Glutamatergic neuron (in vitro differentiated cells): ENCODE measurements around the gene PLA2G2C. TPM values are rescaled to one million over a fixed set of nuclear protein-coding genes. Genes with fewer than 3 reads are reported as not detected.

Experiments
- DNase-seq: peaks from one replicate; pipeline ENCODE4 v3.0.0; 2022
- H3K27ac Mint-ChIP-seq: one replicate; pipeline ENCODE4 v1.8.0; 2020; ENCODE audit warnings: mild to moderate bottlenecking, mixed read lengths, inconsistent platforms; ENCODE audit not compliant: unreplicated experiment
- H3K27me3 Mint-ChIP-seq: one replicate; pipeline ENCODE4 v1.8.0; 2020; ENCODE audit warnings: mild to moderate bottlenecking, moderate library complexity, mixed read lengths, inconsistent platforms; ENCODE audit not compliant: unreplicated experiment
- H3K36me3 Mint-ChIP-seq: one replicate; pipeline ENCODE4 v1.8.0; 2020; ENCODE audit warnings: mild to moderate bottlenecking, mixed read lengths, inconsistent platforms; ENCODE audit not compliant: unreplicated experiment
- H3K4me1 Mint-ChIP-seq: one replicate; pipeline ENCODE4 v1.8.0; 2020; ENCODE audit warnings: mild to moderate bottlenecking, low read depth, mixed read lengths, inconsistent platforms; ENCODE audit not compliant: unreplicated experiment
- H3K4me3 Mint-ChIP-seq: one replicate; pipeline ENCODE4 v1.8.0; 2020; ENCODE audit warnings: mild to moderate bottlenecking, mixed read lengths, inconsistent platforms; ENCODE audit not compliant: unreplicated experiment
- H3K9me3 Mint-ChIP-seq: one replicate; pipeline ENCODE4 v1.8.0; 2020; ENCODE audit warnings: mild to moderate bottlenecking, moderate library complexity, mixed read lengths, inconsistent platforms; ENCODE audit not compliant: unreplicated experiment
- total RNA-seq: library from RNA; stranded (reverse); fragmentation: NEBNext Ultra II Directional; extraction: Animal tissue kit (Norgen Biotek cat#: 25700); gene quantifications from one replicate; pipeline ENCODE4 v1.2.1, GENCODE V29; 2021; ENCODE audit not compliant: unreplicated experiment
- TF ChIP-seq, protein P1 (sequence below): fragments of 200-600 bp; sonication (generic); IDR thresholded peaks from one replicate; pipeline ENCODE4 v1.5.0; 2021; ENCODE audit not compliant: partially characterized antibody, unreplicated experiment

The PLA2G2C gene
- total RNA-seq, 1 donor from 2014 or later: not detected

DNA sequence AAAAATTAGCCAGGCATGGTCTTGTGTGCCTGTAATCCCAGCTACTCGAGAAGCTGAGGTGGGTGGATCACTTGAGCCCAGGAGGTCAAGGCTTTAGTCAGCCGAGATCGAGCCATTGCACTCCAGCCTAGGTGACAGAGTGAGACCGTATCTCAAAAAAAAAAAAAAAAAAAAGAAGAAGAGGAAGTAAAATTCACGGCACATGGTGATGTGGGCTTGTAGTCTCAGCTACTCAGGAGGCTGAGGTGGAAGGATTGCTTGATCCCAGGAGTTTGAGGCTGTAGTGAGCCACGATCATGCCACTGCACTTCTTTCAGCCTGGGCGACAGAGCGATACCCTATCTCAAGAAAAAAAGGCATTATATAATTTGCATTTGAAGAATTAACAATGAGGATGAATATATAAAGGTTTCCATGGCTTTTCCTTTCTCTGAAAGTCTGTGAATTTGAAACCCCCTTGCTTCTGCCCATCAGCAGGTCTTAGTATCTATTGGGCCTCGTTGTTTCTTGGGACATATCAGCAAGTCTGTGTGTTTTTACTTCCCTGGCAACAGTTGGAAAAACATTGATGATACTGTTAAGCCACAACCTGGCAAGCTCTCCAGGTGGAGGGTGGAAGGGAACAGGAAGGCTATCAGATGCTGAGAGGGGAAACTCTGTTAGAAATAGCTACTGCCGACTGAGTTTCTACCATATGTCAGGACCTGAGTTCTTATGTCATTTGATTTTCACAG lies 62.4 kb downstream of the PLA2G2C start:
- TF ChIP-seq, protein P1, sequence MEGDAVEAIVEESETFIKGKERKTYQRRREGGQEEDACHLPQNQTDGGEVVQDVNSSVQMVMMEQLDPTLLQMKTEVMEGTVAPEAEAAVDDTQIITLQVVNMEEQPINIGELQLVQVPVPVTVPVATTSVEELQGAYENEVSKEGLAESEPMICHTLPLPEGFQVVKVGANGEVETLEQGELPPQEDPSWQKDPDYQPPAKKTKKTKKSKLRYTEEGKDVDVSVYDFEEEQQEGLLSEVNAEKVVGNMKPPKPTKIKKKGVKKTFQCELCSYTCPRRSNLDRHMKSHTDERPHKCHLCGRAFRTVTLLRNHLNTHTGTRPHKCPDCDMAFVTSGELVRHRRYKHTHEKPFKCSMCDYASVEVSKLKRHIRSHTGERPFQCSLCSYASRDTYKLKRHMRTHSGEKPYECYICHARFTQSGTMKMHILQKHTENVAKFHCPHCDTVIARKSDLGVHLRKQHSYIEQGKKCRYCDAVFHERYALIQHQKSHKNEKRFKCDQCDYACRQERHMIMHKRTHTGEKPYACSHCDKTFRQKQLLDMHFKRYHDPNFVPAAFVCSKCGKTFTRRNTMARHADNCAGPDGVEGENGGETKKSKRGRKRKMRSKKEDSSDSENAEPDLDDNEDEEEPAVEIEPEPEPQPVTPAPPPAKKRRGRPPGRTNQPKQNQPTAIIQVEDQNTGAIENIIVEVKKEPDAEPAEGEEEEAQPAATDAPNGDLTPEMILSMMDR: no peak
- H3K27ac Mint-ChIP-seq: no peak overlapping the region
- H3K4me3 Mint-ChIP-seq: no peak overlapping the region
- H3K4me1 Mint-ChIP-seq: no peaks in the 10 kb centered on the region
- H3K27me3 Mint-ChIP-seq: peaks cover 1% of the 10 kb centered on the region
- peaks cover 4% of the 10 kb centered on the region for H3K9me3 Mint-ChIP-seq
- H3K36me3 Mint-ChIP-seq: no peaks in the 10 kb centered on the region
- DNase-seq: no peak

DNA sequence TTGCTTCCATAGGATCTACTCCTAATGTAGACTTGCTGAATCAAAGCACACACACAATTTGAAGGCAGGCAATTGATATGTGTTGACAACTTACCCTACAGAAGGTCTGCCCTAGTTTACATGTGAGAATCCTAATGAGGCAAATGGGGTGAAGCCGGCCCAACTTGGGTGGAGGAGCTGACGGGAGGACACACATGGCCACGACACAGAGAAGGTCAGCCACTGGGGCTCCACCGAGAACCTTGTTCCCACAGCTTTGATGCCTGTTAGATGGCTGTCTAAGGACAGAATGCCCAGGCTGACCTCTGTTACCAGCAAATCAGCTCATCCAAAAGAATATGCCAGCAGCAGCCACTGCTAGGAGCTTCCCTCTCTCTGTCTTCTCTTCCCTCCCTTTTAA lies 65.5 kb downstream of the PLA2G2C start:
- H3K27ac Mint-ChIP-seq: no peak overlapping the region
- H3K36me3 Mint-ChIP-seq: no peaks in the 10 kb centered on the region
- H3K4me3 Mint-ChIP-seq: no peak overlapping the region
- no peak for DNase-seq
- peaks cover 1% of the 10 kb centered on the region for H3K27me3 Mint-ChIP-seq
- peaks cover 1% of the 10 kb centered on the region for H3K9me3 Mint-ChIP-seq
- H3K4me1 Mint-ChIP-seq: no peaks in the 10 kb centered on the region
- TF ChIP-seq, protein P1: no peak

DNA sequence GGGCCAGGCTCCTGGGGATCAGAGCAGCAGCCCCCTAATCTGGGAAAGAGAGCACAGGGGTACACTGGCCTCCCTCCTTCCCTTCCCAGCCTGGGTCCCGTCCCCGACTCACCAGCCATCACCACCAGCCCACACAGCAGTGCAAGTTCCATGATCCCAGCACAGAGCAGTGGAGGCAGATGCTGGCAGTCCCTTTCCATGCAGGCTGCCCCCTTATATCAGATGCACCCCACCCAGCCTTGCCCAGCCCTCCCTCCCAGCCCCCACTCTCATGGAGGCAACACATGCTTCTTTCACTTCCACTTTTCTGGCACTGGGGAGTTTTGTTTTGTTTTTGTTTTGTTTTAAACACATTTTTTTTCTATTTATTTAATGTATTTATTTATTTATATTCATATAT lies 67.0 kb downstream of the PLA2G2C start, which contains the start of gene PLA2G2D:
PLA2G2D (minus strand) TSS at position 190 of the 400 bp plus-strand sequence; CDS start at position 152, 38 bp downstream.
- Mint-ChIP-seq H3K9me3 (peaks cover 1% of the 10 kb centered on the region), H3K27ac (no peak within 1 kb of the TSS), H3K36me3 (no peaks in the 10 kb centered on the region), H3K4me3 (no peak within 1 kb of the TSS), H3K27me3 (peaks cover 1% of the 10 kb centered on the region), H3K4me1 (no peaks in the 10 kb centered on the region)
- TF ChIP-seq, protein P1: no peak
- no peak for DNase-seq

DNA sequence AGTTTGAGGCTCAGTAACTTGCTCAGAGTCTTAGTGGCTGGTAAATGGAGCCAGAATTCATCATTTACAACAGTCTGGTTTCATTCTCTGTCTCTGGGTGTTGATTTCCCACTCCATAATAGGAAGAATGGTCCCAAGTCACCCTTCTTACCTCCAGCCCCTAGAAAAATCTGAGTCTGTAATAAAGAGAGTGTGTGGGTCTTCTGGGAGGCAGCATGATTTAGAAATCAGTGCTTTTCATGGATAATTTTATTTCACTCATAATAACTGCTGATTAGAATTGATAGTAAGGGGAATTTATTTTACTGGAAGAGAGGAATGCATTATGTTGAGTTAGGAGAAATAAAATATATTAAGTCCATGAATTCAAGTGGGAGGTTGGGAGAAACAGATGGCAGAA lies 69.1 kb downstream of the PLA2G2C start:
- no peak overlapping the region for H3K27ac Mint-ChIP-seq
- no peak overlapping the region for H3K4me3 Mint-ChIP-seq
- H3K4me1 Mint-ChIP-seq: no peaks in the 10 kb centered on the region
- TF ChIP-seq, protein P1: no peak
- peaks cover 1% of the 10 kb centered on the region for H3K9me3 Mint-ChIP-seq
- H3K36me3 Mint-ChIP-seq: no peaks in the 10 kb centered on the region
- DNase-seq: no peak
- peaks cover 1% of the 10 kb centered on the region for H3K27me3 Mint-ChIP-seq

DNA sequence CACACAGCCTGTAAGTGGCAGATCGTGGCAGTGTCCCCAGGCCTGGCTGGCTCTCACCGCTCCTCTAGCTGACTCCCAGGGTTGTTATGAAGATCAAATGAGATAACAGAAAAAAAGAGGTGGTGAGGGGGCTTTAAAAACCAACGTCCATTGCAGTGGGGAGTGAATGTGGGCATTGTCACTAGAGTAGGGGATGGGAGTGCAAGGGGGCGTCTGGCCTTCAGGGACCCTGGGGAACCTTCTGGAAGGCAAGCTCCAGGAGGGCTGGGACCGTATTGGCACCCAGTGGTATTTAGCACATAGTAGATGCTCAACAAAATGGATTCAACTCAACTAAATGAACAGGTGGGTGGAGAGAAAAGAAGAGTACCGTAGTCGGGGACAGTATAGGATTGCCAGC lies 70.4 kb downstream of the PLA2G2C start:
- Mint-ChIP-seq H3K27me3 (peaks cover 1% of the 10 kb centered on the region), H3K9me3 (peaks cover 1% of the 10 kb centered on the region), H3K4me3 (no peak overlapping the region), H3K4me1 (no peaks in the 10 kb centered on the region), H3K27ac (no peak overlapping the region), H3K36me3 (no peaks in the 10 kb centered on the region)
- DNase-seq: no peak
- TF ChIP-seq, protein P1: no peak
